Measurements from ENCODE around the gene CD200R1L. TPM values are rescaled to one million over a fixed set of nuclear protein-coding genes. Genes with fewer than 3 reads are reported as not detected.
"Not testable (repeated sequence)": the region's sequence is repeated elsewhere in the genome, so short reads cannot be mapped to it uniquely, and the experiment has no call there.

CD200R1L gene
- total RNA-seq, 1 donor from 2014 or later, result not detected

DNA sequence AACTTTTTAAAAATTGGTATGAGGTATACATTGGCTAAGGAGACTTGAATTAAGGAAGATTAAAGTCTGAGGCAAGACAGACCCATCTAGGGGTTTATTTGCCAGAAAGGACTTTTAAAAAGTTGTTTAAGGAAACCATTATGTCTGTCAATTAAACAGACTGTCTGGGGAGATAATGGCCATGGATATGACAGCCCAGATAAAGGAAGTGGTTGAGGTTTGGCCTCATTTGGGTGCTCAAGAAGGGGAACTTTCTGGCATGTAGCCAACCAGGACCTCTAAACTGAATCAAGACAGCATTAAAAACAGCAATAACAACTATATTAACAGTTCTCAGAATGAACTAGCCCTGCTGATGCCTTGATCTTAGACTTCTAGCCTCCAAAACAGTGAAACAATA is 9.9 kb upstream of the CD200R1L start:
- peaks cover 20% of the 10 kb centered on the region for H3K4me1 Mint-ChIP-seq
- H3K27ac Mint-ChIP-seq, result no peak overlapping the region
- H3K9me3 Mint-ChIP-seq, result peaks cover 36% of the 10 kb centered on the region
- H3K4me3 Mint-ChIP-seq, result no peak overlapping the region
- intact Hi-C loops (cut with micrococcal nuclease), result loop anchor here (5.0 kb wide), 1 partner anchor 119 kb away; no protein-coding TSS in a partner anchor
- DNase-seq, result no peak
- peaks cover 6% of the 10 kb centered on the region for H3K36me3 Mint-ChIP-seq (ENCODE audit: low read depth)
- H3K27me3 Mint-ChIP-seq, result no peaks in the 10 kb centered on the region

GRCh38 chr3:112855883-112856282 is 9.2 kb upstream of the CD200R1L start:
- DNase-seq, result no peak
- Mint-ChIP-seq H3K4me1 (peaks cover 20% of the 10 kb centered on the region), H3K36me3 (ENCODE audit: low read depth) (peaks cover 8% of the 10 kb centered on the region), H3K27me3 (no peaks in the 10 kb centered on the region), H3K27ac (no peak overlapping the region), H3K9me3 (peaks cover 40% of the 10 kb centered on the region), H3K4me3 (no peak overlapping the region)
- intact Hi-C loops (cut with micrococcal nuclease), result loop anchor here (5.0 kb wide), 1 partner anchor 119 kb away; no protein-coding TSS in a partner anchor

DNA sequence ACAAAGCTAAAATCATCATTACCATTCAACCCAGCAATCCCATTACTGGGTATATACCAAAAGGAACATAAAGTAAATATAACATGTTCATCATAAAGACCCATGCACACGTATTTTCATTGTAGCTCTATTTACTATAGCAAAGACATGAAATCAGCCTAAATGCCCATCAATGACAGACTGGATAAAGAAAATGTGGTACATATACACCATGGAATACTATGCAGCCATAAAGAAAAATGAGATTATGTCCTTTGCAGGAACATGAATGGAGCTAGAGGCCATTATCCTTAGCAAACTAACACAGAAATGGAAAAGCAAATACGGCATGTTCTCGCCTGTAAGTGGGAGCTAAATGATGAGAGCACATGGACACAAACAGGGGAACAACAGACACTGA is 8.4 kb upstream of the CD200R1L start:
- H3K36me3 Mint-ChIP-seq (ENCODE audit: low read depth), result peaks cover 13% of the 10 kb centered on the region
- H3K9me3 Mint-ChIP-seq, result peaks cover 47% of the 10 kb centered on the region

DNA sequence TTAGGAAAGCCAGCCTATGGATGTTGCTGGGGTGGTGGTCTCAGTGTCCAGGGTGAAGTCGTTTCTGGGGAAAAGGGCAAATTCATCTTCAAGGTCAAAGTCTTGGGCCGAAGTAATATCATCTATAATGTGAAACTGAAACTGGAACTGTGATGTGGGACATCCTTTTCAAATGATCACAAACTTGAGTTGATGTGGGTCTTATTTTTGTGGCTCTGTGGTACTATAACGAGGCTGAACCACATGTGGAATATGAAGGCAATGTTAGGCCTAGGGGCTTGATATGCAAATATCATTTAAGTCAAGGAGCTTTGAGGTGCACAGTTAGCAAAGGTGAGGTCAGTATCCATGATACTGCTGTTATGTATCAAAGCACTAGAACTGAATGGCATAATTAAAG is 1.5 kb upstream of the CD200R1L start:
- H3K27me3 Mint-ChIP-seq, result no peaks in the 10 kb centered on the region
- peaks cover 46% of the 10 kb centered on the region for H3K9me3 Mint-ChIP-seq
- peak; percentile 68 for DNase-seq
- peak overlapping the region; percentile 16 for H3K4me3 Mint-ChIP-seq
- peaks cover 16% of the 10 kb centered on the region for H3K4me1 Mint-ChIP-seq
- intact Hi-C loops (cut with micrococcal nuclease), result no loop called here
- H3K36me3 Mint-ChIP-seq (ENCODE audit: low read depth), result peaks cover 12% of the 10 kb centered on the region
- H3K27ac Mint-ChIP-seq, result peak overlapping the region; percentile 8

More for the DNA sequence above, 8.4 kb upstream of the CD200R1L start:
- H3K27ac Mint-ChIP-seq, H3K27me3 Mint-ChIP-seq, H3K4me3 Mint-ChIP-seq, DNase-seq: not testable (repeated sequence)
- intact Hi-C loops (cut with micrococcal nuclease), result loop anchor here (5.0 kb wide), 1 partner anchor 118 kb away; no protein-coding TSS in a partner anchor
- H3K4me1 Mint-ChIP-seq, result peaks cover 20% of the 10 kb centered on the region

DNA sequence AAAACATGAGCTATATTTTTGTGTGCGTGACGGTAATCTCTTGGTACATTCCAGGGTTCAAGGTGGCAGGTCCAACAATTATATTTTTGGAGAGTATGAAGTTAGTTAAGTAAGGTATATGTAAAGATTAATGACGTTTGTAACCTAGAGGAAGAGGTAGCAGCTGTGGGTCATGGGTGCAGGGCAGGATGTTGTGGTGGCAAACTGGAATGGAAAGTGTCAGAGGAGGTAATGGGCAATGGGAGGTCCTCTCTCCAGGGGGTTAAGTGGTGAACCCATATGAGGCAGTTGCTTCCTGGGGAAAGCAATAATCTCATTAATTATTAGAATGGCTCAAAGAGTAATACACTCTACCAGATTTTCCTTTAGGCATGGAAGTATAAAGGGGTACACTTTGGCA is 1.0 kb upstream of the CD200R1L start:
- H3K4me1 Mint-ChIP-seq, result peaks cover 16% of the 10 kb centered on the region
- peak overlapping the region; percentile 16 for H3K4me3 Mint-ChIP-seq
- H3K27me3 Mint-ChIP-seq, result no peaks in the 10 kb centered on the region
- H3K9me3 Mint-ChIP-seq, result peaks cover 46% of the 10 kb centered on the region
- peak overlapping the region; percentile 21 for H3K27ac Mint-ChIP-seq
- peak; percentile 80 for DNase-seq
- intact Hi-C loops (cut with micrococcal nuclease), result no loop called here
- peaks cover 12% of the 10 kb centered on the region for H3K36me3 Mint-ChIP-seq (ENCODE audit: low read depth)

DNA sequence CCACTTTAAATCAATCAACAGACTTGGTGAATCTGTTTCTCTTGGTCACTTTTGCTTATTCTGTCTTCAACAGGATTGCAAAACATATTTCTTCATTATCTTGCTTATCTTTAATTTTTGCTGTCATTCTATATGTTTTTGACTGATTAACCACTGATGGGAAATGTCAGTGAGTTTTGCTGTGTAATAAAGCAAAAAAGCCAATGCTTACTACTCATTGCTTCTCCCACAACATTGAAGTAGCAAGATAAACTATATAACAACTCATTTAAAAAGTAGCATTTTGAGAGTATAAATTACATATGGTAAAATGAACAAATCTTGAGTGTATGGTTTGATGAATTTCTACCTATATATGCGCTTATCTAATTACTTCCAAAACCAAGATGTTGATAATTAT is 892 bp downstream of the CD200R1L start:
- Mint-ChIP-seq H3K27ac (no peak overlapping the region), H3K9me3 (peaks cover 30% of the 10 kb centered on the region), H3K36me3 (ENCODE audit: low read depth) (peaks cover 7% of the 10 kb centered on the region), H3K27me3 (no peaks in the 10 kb centered on the region), H3K4me3 (no peak overlapping the region), H3K4me1 (peaks cover 16% of the 10 kb centered on the region)
- intact Hi-C loops (cut with micrococcal nuclease), result no loop called here
- DNase-seq, result no peak

DNA sequence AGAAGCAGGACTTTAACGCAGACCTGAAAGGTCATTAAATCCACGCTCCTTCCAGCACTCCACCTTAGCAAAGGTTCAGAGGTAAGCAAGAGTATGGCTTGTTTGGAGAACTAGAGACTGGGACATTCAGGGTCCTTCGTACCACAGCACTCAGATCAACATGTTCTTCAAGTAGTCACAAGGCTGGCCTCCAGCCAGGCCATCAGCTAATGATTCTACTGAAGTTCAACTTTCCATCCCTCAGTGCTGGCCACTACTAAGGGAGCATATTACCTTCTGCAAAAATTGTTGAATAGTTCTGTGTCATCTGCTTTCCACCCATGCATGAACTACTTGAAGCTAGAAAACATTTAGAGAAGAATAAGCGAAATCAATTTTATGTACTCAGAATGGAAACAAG is 17.6 kb downstream of the CD200R1L start:
- Mint-ChIP-seq H3K27ac (no peak overlapping the region), H3K27me3 (no peaks in the 10 kb centered on the region)
- intact Hi-C loops (cut with micrococcal nuclease), result no loop called here

GRCh38 chr3:112822064-112823055 is 24.3 kb downstream of the CD200R1L start:
- peaks cover 4% of the 10 kb centered on the region for H3K27me3 Mint-ChIP-seq
- H3K9me3 Mint-ChIP-seq, result peaks cover 4% of the 10 kb centered on the region
- intact Hi-C loops (cut with micrococcal nuclease), result no loop called here
- H3K4me3 Mint-ChIP-seq, result no peak overlapping the region
- no peak overlapping the region for H3K27ac Mint-ChIP-seq
- DNase-seq, result no peak
- H3K4me1 Mint-ChIP-seq, result peaks cover under 1% of the 10 kb centered on the region
- no peaks in the 10 kb centered on the region for H3K36me3 Mint-ChIP-seq (ENCODE audit: low read depth)

More for the DNA sequence above, 17.6 kb downstream of the CD200R1L start:
- peaks cover 7% of the 10 kb centered on the region for H3K9me3 Mint-ChIP-seq
- no peaks in the 10 kb centered on the region for H3K4me1 Mint-ChIP-seq
- no peak overlapping the region for H3K4me3 Mint-ChIP-seq
- no peaks in the 10 kb centered on the region for H3K36me3 Mint-ChIP-seq (ENCODE audit: low read depth)
- no peak for DNase-seq

- Mint-ChIP-seq H3K9me3 (peaks cover 4% of the 10 kb centered on the region), H3K27me3 (peaks cover 4% of the 10 kb centered on the region), H3K4me1 (peaks cover 7% of the 10 kb centered on the region), H3K4me3 (no peak overlapping the region), H3K27ac (no peak overlapping the region), H3K36me3 (ENCODE audit: low read depth) (no peaks in the 10 kb centered on the region)
- peak; percentile 36 for DNase-seq
- intact Hi-C loops (cut with micrococcal nuclease), result no loop called here
Observed at GRCh38 chr3:112818289-112818688, 28.4 kb downstream of the CD200R1L start.

- H3K4me1 Mint-ChIP-seq, result peaks cover 9% of the 10 kb centered on the region
- H3K4me3 Mint-ChIP-seq, result no peak overlapping the region
- H3K9me3 Mint-ChIP-seq, result peaks cover 4% of the 10 kb centered on the region
- H3K27ac Mint-ChIP-seq, result no peak overlapping the region
- peak; percentile 17 for DNase-seq
- peaks cover 3% of the 10 kb centered on the region for H3K27me3 Mint-ChIP-seq
- H3K36me3 Mint-ChIP-seq (ENCODE audit: low read depth), result no peaks in the 10 kb centered on the region
- intact Hi-C loops (cut with micrococcal nuclease), result no loop called here
Observed at GRCh38 chr3:112817797-112818196, 28.9 kb downstream of the CD200R1L start.

- H3K4me3 Mint-ChIP-seq, result no peak overlapping the region
- H3K4me1 Mint-ChIP-seq, result peaks cover 12% of the 10 kb centered on the region
- DNase-seq, result no peak
- no peaks in the 10 kb centered on the region for H3K27me3 Mint-ChIP-seq
- no peaks in the 10 kb centered on the region for H3K36me3 Mint-ChIP-seq (ENCODE audit: low read depth)
- intact Hi-C loops (cut with micrococcal nuclease), result no loop called here
- H3K27ac Mint-ChIP-seq, result no peak overlapping the region
- H3K9me3 Mint-ChIP-seq, result peaks cover 4% of the 10 kb centered on the region
Observed at GRCh38 chr3:112817271-112817670, 29.4 kb downstream of the CD200R1L start.

- H3K9me3 Mint-ChIP-seq, result peaks cover 4% of the 10 kb centered on the region
- intact Hi-C loops (cut with micrococcal nuclease), result no loop called here
- H3K4me3 Mint-ChIP-seq, result no peak overlapping the region
- no peaks in the 10 kb centered on the region for H3K36me3 Mint-ChIP-seq (ENCODE audit: low read depth)
- no peak overlapping the region for H3K27ac Mint-ChIP-seq
- H3K4me1 Mint-ChIP-seq, result peaks cover 17% of the 10 kb centered on the region
- DNase-seq, result no peak
- no peaks in the 10 kb centered on the region for H3K27me3 Mint-ChIP-seq
Observed at GRCh38 chr3:112815981-112816380, 30.7 kb downstream of the CD200R1L start.

GRCh38 chr3:112814266-112814665 is 32.4 kb downstream of the CD200R1L start:
- Mint-ChIP-seq H3K36me3 (ENCODE audit: low read depth) (no peaks in the 10 kb centered on the region), H3K4me3 (no peak overlapping the region), H3K27me3 (peaks cover 3% of the 10 kb centered on the region), H3K27ac (no peak overlapping the region), H3K4me1 (peaks cover 17% of the 10 kb centered on the region), H3K9me3 (no peaks in the 10 kb centered on the region)
- intact Hi-C loops (cut with micrococcal nuclease), result loop anchor here (1.0 to 5.0 kb wide), 2 partner anchors 77 to 171 kb away; no protein-coding TSS in a partner anchor
- no peak for DNase-seq

GRCh38 chr3:112813723-112814171 is 32.9 kb downstream of the CD200R1L start:
- no peak overlapping the region for H3K4me3 Mint-ChIP-seq
- intact Hi-C loops (cut with micrococcal nuclease), result loop anchor here (1.0 to 5.0 kb wide), 2 partner anchors 76 to 170 kb away; no protein-coding TSS in a partner anchor
- H3K27ac Mint-ChIP-seq, result no peak overlapping the region
- peaks cover 17% of the 10 kb centered on the region for H3K4me1 Mint-ChIP-seq
- no peaks in the 10 kb centered on the region for H3K9me3 Mint-ChIP-seq
- no peak for DNase-seq
- no peaks in the 10 kb centered on the region for H3K36me3 Mint-ChIP-seq (ENCODE audit: low read depth)
- peaks cover 5% of the 10 kb centered on the region for H3K27me3 Mint-ChIP-seq

Measured in activated CD4-positive, alpha-beta T cell treated with anti-CD3 and anti-CD28 coated beads, Interleukin-2, amount 10 ng/mL, durations not matched to agents 24 days and 14 days (primary cell).